WI38 (cell line): ENCODE measurements around the gene PCYT2.

Experiments
- H3K4me3 ChIP-seq: 2 replicates; pipeline ENCODE4 v1.5.1; 2011; ENCODE audit warnings: low read depth, mild to moderate bottlenecking, control low read depth, low read length
- TF ChIP-seq, protein P1 (sequence below): IDR thresholded peaks from 2 replicates; pipeline ENCODE4 v1.5.1; 2012; ENCODE audit warnings: low read depth, mild to moderate bottlenecking, control low read depth, low read length

Gene PCYT2

DNA sequence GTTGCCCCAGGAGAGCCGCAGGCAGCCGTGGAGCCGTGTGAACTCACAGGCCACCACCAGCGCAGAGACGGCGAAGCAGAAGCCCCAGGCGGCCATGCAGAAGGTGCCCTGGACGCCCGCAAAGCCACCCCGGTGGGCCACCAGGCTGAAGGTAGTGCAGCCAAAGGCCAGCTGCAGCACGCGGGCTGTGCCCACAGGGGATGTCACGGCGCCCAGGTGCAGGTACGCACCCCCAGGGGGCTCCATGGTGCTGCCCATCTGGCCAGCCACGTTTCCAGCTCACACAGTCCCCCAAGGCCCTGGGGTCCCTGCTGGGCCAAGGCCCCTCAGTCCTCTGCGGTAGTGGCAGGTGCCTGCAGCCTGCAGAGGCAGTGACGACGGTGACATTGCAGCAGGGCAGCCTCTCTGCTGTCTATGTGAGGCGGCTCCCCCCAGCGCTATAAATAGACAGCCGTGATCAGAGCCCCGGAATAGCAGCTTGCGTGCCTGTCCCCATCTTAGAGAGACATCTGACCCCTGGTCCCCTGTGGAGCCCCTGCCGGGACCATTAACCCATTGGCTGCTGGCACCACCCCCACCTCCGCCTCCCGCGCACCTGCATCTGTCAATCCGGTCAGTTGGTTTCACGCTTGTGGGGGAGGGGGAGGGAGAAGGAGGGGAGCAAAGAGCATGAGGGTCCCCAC is 30.4 kb upstream of the PCYT2 start:
- no peak overlapping the region for H3K4me3 ChIP-seq
- TF ChIP-seq, protein P1, sequence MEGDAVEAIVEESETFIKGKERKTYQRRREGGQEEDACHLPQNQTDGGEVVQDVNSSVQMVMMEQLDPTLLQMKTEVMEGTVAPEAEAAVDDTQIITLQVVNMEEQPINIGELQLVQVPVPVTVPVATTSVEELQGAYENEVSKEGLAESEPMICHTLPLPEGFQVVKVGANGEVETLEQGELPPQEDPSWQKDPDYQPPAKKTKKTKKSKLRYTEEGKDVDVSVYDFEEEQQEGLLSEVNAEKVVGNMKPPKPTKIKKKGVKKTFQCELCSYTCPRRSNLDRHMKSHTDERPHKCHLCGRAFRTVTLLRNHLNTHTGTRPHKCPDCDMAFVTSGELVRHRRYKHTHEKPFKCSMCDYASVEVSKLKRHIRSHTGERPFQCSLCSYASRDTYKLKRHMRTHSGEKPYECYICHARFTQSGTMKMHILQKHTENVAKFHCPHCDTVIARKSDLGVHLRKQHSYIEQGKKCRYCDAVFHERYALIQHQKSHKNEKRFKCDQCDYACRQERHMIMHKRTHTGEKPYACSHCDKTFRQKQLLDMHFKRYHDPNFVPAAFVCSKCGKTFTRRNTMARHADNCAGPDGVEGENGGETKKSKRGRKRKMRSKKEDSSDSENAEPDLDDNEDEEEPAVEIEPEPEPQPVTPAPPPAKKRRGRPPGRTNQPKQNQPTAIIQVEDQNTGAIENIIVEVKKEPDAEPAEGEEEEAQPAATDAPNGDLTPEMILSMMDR: no peak

DNA sequence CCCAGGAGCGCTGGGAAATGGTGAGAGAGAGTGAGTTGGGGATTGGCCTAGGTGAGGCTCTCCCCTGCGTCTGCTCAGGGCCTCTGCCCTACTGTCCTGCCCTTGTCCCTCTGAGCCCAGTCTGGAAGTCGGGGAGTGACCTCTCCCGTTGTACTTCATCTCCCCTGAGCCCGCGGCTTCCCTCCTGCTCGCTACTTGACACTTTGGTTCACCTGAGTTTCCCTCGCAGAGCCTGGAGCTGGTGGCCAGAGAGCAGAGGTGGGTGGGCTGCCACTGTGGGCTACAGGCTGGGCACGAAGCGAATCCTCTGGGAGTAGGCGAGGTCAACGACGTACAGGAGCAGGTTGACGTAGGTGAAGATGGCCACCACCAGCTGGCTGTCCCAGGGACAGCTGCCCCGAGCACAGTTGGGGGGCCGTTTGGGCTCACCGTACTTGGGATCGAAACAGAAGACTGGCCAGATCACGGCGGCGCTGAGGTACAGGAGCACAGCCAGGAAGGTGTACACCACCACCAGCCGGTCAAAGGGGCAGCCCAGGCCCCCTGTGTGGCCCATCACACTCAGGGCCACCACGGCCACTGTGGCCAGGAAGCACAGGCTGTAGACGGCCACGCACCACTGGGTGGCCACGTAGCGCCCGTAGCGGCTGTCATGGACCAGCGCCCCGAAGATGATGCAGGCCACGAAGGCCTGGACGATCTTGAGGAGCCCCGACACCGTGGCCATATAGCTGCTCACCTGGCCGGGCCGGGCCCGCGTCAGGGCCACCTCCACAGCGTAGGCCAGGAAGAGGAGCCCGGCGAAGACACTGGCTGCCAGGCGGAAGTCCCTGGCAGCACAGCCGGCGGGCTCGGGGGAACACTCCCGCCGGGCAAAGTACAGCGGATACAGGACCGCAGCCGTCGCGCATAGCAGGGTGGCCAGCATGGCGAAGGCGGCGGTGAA is 29.6 kb upstream of the PCYT2 start:
- H3K4me3 ChIP-seq: no peak overlapping the region
- TF ChIP-seq, protein P1: no peak

DNA sequence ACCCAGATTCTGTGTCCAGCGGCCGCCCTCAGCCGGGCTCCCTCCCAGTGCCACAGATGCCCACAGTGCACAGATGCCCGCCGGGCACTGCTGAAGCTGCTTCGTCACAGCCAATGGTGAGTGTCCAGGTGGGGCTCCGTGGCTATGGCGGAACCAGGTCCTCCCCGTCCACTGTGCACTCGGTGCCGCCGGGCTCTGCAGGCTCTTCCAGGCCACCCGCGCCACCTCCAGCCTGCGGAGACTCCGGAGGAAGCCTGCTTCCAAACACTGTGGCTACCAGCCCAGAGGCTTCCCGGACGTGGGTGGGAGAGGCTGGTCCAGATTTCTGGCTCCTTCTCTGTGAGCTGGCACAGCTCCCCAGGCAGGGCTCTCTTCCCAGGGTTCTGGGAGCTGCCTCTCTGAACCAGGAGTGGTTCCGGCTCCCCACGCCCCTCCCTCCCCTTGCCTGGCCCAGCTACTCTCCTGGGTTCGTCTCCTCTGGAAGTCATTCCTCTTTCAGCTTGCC is 28.7 kb upstream of the PCYT2 start:
- H3K4me3 ChIP-seq: no peak overlapping the region
- TF ChIP-seq, protein P1: no peak

DNA sequence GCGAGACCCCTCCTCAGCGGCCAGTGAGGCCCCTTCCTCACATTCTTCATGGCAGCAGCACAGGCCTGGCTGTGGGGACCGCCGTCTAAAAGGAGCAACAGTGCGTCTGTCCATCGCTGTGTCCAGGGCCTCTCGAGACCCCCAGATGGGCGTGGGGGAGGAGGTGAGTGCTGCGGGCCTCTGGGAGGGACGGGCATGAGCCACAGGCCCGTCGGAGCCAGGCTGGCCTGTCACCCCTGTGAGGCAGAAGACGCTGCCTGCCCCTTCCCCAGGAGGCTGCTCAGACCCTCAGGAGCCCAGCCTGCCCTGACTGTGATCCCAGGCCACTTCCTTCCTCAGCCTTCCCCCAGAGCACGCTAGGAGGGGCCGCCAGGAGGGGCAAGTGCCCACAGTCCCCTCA is 28.0 kb upstream of the PCYT2 start:
- H3K4me3 ChIP-seq: no peak overlapping the region
- TF ChIP-seq, protein P1: no peak

DNA sequence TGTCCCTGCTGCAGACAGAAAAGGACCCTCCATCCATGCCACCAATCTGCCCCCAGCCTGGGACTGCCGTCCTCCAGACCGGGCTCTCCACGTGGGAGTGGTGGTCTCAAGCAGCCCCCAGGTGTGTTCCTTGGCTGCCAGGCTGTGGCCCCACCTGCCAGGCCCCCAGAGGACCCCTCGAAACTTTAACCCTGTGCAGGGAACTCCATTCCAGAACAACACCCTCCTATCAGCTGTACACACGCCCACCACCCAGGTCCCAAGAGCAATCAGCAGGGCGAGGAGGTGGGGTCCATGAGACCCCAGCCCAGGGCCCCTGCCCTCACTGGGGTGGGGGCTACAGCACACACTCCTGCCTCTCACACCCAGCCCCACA is 24.5 kb upstream of the PCYT2 start:
- H3K4me3 ChIP-seq: no peak overlapping the region
- TF ChIP-seq, protein P1: no peak

DNA sequence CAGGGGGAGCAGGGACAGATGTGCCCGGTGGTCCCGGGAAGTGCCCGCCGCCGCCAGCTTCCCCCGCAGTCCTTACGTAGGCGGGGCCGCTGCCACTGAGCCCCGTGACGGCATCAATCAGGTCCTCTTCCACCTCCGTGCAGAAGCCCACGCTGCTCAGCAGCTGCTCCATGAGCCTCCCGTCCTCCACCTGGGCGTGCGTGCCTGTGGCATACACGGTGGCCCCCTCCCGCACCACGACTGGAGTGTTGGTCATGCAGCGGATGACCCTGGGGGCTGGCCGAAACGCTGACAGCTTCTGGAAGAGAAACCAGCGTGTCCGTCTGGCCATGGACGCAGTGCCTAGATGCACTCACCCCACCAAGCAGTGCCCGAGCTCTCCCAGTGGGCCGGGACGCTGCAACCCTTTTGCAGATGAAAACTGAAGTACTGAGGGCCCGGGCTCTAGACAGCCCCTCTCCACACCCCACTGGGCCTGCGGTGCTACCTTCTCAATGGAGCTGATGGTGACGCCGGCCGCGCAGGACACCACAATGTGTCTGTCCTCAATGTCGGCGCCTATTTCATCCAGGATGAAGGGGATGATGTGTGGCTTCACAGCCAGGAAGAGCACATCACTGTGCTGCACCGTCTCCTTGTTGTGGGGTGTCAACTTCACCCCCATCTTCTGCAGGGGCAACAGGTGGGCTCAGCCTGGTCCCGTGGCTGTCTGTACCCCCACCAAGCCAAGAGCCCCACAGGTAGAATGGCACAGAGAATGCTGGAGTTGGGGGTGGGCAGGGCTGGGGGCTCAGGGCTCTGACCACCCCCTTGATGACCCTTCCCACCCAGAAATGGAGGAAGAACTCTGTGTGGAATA is 23.9 kb upstream of the PCYT2 start:
- H3K4me3 ChIP-seq: no peak overlapping the region
- TF ChIP-seq, protein P1: no peak
